Measurements from ENCODE around the gene C4orf36.

GRCh38 chr4:86834901-86835300, 57.3 kb downstream of the C4orf36 start:
- no peak for TF ChIP-seq CTCF (IDR thresholded peaks at IDR 0.05)
- TF ChIP-seq POLR2AphosphoS5 (IDR thresholded peaks at IDR 0.05) = no peak
- no peak for TF ChIP-seq EP300 (IDR thresholded peaks at IDR 0.05)
